ENCODE results near the gene STMN3. TPM values are rescaled to one million over a fixed set of nuclear protein-coding genes. Genes with fewer than 3 reads are reported as not detected.
"Not testable (repeated sequence)": the region's sequence is repeated elsewhere in the genome, so short reads cannot be mapped to it uniquely, and the experiment has no call there.

STMN3 gene
- total and polyA plus RNA-seq, 4 experiments from 2014 or later = 18.9 to 120 (median 70.1) TPM

GRCh38 chr20:63663332-63664066 lies 10.3 kb upstream of the STMN3 start:
- Histone ChIP-seq H3K27me3 (ENCODE audit: insufficient read depth, low read length) (no peaks in the 10 kb centered on the region), H3K9me3 (ENCODE audit: control insufficient read depth in 1 of 2, low read length in 2 of 2) (no peaks in the 10 kb centered on the region), H3K4me3 (ENCODE audit: low read length in 2 of 2) (no peak overlapping the region), H3K36me3 (ENCODE audit: insufficient read depth, low read length) (peaks cover 12% of the 10 kb centered on the region), H3K4me1 (ENCODE audit: insufficient read depth, low read length) (peaks cover 11% of the 10 kb centered on the region), H3K27ac (ENCODE audit: low read depth, low read length) (no peak overlapping the region)
- ChIA-PET POLR2A (ENCODE audit: partially characterized antibody) (no interaction called here), CTCF (ENCODE audit: partially characterized antibody) (no interaction called here)
- intact Hi-C loops (cut with micrococcal nuclease) = no loop called here
- no peak for DNase-seq
- H3K27me3 Mint-ChIP-seq = no peaks in the 10 kb centered on the region
- H3K4me1 Mint-ChIP-seq = peaks cover 4 to 17% (median 7%) of the 10 kb centered on the region in 4 donors
- H3K9me3 Mint-ChIP-seq = no peaks in the 10 kb centered on the region
- no peak overlapping the region for H3K27ac Mint-ChIP-seq
- H3K36me3 Mint-ChIP-seq = peaks cover 12 to 27% of the 10 kb centered on the region in 2 donors
- H3K4me3 Mint-ChIP-seq = no peak overlapping the region

DNA sequence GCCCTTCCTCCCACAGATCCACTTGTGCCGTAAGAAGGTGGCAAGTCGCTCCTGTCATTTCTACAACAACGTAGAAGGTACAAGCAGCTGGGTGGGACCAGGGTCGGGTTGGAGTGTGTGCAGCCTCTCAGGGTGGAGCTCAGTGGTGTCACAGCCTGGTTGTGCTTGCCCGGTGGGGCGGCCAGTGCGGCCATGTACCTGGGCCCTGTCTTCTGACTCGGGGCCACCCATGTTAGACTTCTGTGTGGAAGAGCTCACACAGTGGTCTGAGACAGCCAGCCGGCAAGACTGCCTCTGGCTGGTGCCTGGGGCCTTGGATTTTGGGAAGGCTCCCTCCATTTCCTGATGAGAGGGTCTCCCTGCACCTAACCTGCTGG lies 9.6 kb upstream of the STMN3 start:
- Histone ChIP-seq H3K27me3 (ENCODE audit: insufficient read depth, low read length) (no peaks in the 10 kb centered on the region), H3K4me3 (ENCODE audit: low read length in 2 of 2) (no peak overlapping the region), H3K4me1 (ENCODE audit: insufficient read depth, low read length) (peaks cover 14% of the 10 kb centered on the region), H3K9me3 (ENCODE audit: control insufficient read depth in 1 of 2, low read length in 2 of 2) (no peaks in the 10 kb centered on the region), H3K36me3 (ENCODE audit: insufficient read depth, low read length) (peaks cover 12% of the 10 kb centered on the region), H3K27ac (ENCODE audit: low read depth, low read length) (no peak overlapping the region)
- H3K27me3 Mint-ChIP-seq = no peaks in the 10 kb centered on the region
- H3K4me1 Mint-ChIP-seq = peaks cover 6 to 24% (median 11%) of the 10 kb centered on the region in 4 donors
- intact Hi-C loops (cut with micrococcal nuclease) = no loop called here
- H3K9me3 Mint-ChIP-seq = no peaks in the 10 kb centered on the region
- no peak overlapping the region for H3K27ac Mint-ChIP-seq
- no peak for DNase-seq
- ChIA-PET POLR2A (ENCODE audit: partially characterized antibody) (interaction anchor here (1.3 to 1.4 kb wide), 2 partner anchors 9 to 78 kb away, joined by 3 to 7 read pairs; partner anchors contain the start of gene STMN3), CTCF (ENCODE audit: partially characterized antibody) (no interaction called here)
- H3K36me3 Mint-ChIP-seq = peaks cover 8 to 29% of the 10 kb centered on the region in 2 donors
- no peak overlapping the region for H3K4me3 Mint-ChIP-seq

DNA sequence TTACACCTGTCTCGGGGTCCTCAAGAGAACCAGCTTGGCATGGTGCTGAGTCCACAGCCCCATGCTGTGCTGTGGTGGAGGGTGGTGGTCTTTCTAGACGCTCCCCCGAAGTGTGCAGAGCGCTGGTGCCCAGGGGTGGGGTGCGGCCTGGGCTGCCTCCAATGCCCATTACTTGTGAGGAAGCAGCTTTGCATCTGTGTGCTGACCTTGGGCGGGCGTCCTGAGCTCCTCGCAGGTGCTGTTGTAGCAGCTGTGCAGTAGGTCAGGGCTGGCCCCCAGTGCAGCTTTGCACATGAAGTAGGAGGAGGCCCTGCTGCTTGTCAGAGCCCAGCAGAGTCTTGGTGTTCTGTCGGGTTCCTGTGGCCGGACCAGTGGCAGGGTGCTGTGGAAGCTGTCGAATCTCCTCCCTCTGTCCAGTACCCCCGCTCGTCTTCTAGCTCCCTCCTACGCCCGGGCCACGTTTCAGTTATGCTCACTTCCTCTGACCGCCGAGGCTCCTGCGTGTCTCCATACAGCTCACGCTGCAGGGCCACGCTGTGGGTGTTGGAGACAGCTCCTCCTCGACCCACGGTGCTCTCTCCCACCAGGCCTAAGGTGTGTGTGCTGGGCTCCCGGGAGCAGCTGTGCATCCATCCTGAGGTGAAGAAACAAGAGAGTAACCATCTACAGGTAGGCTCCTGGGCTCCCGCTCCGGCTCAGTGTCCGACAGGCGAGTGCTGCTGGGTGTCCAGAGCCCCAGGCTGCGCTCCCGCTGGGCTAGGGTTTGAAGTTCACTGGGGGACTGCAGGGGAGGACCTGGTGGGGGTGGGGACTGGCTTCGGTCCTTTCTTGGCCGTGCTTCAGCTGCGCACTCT lies 9.0 kb upstream of the STMN3 start:
- H3K4me3 Mint-ChIP-seq = no peak overlapping the region
- no peak for DNase-seq
- H3K36me3 ChIP-seq (ENCODE audit: insufficient read depth, low read length) = peaks cover 7% of the 10 kb centered on the region
- ChIA-PET POLR2A (ENCODE audit: partially characterized antibody) (interaction anchor here (1.2 to 1.4 kb wide), 3 partner anchors 9 to 78 kb away, joined by 3 to 7 read pairs (median 3); partner anchors contain the start of gene STMN3), CTCF (ENCODE audit: partially characterized antibody) (interaction anchor here (1.5 to 1.6 kb wide), 3 partner anchors 20 to 124 kb away, joined by 3 to 5 read pairs (median 4); partner anchors contain the start of gene LIME1)
- H3K27me3 ChIP-seq (ENCODE audit: insufficient read depth, low read length) = no peaks in the 10 kb centered on the region
- H3K27ac ChIP-seq (ENCODE audit: low read depth, low read length) = no peak overlapping the region
- H3K36me3 Mint-ChIP-seq = peaks cover 8 to 27% of the 10 kb centered on the region in 2 donors
- H3K27ac Mint-ChIP-seq = no peak overlapping the region
- peaks cover 6 to 30% (median 12%) of the 10 kb centered on the region in 4 donors for H3K4me1 Mint-ChIP-seq
- peaks cover 20% of the 10 kb centered on the region for H3K4me1 ChIP-seq (ENCODE audit: insufficient read depth, low read length)
- no peaks in the 10 kb centered on the region for H3K27me3 Mint-ChIP-seq
- H3K9me3 Mint-ChIP-seq = no peaks in the 10 kb centered on the region
- intact Hi-C loops (cut with micrococcal nuclease) = no loop called here
- H3K9me3 ChIP-seq (ENCODE audit: control insufficient read depth in 1 of 2, low read length in 2 of 2) = no peaks in the 10 kb centered on the region
- H3K4me3 ChIP-seq (ENCODE audit: low read length in 2 of 2) = no peak overlapping the region

DNA sequence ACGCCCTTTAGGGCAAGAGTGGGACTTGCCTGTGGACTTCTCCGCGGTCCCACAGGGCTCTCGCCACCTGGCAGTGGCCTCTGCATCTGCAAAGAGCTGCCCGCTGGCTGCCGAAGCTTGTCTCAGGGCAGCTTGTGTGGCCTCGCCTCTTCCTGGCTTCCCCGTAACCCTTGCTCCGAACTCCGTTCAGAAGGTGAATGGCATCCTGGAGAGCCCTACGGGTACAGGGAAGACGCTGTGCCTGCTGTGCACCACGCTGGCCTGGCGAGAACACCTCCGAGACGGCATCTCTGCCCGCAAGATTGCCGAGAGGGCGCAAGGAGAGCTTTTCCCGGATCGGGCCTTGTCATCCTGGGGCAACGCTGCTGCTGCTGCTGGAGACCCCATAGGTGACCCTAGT lies 7.9 kb upstream of the STMN3 start:
- ChIA-PET CTCF (ENCODE audit: partially characterized antibody) (interaction anchor here (1.5 to 1.6 kb wide), 3 partner anchors 19 to 123 kb away, joined by 3 to 5 read pairs (median 4); partner anchors contain the start of gene LIME1), POLR2A (ENCODE audit: partially characterized antibody) (interaction anchor here (0.8 to 1.2 kb wide), 2 partner anchors 25 to 75 kb away, joined by 3 read pairs; partner anchors contain the start of gene LIME1)
- Mint-ChIP-seq H3K36me3 (peaks cover 8 to 21% of the 10 kb centered on the region in 2 donors), H3K27ac (no peak overlapping the region), H3K27me3 (no peaks in the 10 kb centered on the region), H3K4me1 (peaks cover 6 to 35% (median 12%) of the 10 kb centered on the region in 4 donors), H3K4me3 (no peak overlapping the region), H3K9me3 (no peaks in the 10 kb centered on the region)
- Histone ChIP-seq H3K27me3 (ENCODE audit: insufficient read depth, low read length) (no peaks in the 10 kb centered on the region), H3K4me1 (ENCODE audit: insufficient read depth, low read length) (peaks cover 21% of the 10 kb centered on the region), H3K27ac (ENCODE audit: low read depth, low read length) (no peak overlapping the region), H3K36me3 (ENCODE audit: insufficient read depth, low read length) (peaks cover 4% of the 10 kb centered on the region), H3K4me3 (ENCODE audit: low read length in 2 of 2) (no peak overlapping the region), H3K9me3 (ENCODE audit: control insufficient read depth in 1 of 2, low read length in 2 of 2) (no peaks in the 10 kb centered on the region)
- DNase-seq = no peak
- intact Hi-C loops (cut with micrococcal nuclease) = no loop called here

DNA sequence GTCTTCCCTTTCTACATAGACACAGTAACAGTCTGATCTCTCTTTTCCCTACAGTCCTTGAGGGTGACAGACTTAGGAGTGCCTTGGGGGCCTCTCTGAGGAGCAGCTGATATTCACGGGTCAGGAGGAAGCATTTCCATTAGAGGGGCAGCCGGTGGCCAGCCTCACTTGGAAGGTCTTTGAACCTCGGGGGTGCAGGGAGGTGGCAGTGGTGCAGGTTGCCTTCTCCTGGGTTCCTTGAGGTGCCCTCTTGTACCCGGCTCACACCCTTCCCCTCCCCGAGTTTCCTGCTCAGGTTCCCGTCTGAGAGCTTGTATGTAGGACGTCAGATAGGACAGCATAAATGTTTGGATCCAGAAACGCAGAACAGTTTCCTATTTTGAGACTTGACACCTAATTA lies 7.4 kb upstream of the STMN3 start:
- no peak overlapping the region for H3K27ac Mint-ChIP-seq
- CTCF ChIA-PET (ENCODE audit: partially characterized antibody) = interaction anchor here (1.5 to 1.6 kb wide), 3 partner anchors 19 to 122 kb away, joined by 3 to 5 read pairs (median 4); partner anchors contain the start of gene LIME1

DNA sequence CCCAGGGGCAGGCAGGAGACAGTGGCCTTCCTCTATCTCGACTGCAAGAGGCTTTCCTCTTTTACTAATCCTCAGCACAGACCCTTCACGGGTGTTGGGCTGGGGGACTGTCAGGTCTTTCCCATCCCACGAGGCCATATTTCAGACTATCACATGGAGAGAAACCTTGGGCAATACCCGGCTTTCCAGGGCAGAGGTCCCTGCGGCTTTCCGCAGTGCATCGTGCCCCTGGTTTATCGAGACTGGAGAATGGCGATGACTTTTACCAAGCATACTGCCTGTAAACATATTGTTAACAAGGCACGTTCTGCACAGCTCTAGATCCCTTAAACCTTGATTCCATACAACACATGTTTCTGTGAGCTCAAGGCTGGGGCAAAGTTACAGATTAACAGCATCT lies 7.0 kb upstream of the STMN3 start:
- H3K9me3 Mint-ChIP-seq; DNase-seq; H3K36me3 ChIP-seq (ENCODE audit: insufficient read depth, low read length); H3K27ac ChIP-seq (ENCODE audit: low read depth, low read length); H3K27me3 ChIP-seq (ENCODE audit: insufficient read depth, low read length); H3K27me3 Mint-ChIP-seq; H3K4me3 ChIP-seq (ENCODE audit: low read length in 2 of 2); intact Hi-C loops (cut with micrococcal nuclease); H3K9me3 ChIP-seq (ENCODE audit: control insufficient read depth in 1 of 2, low read length in 2 of 2): not testable (repeated sequence)
- H3K27ac Mint-ChIP-seq = peak overlapping the region in 1 of 7 donors; percentile 38
- H3K4me1 ChIP-seq (ENCODE audit: insufficient read depth, low read length) = peaks cover 26% of the 10 kb centered on the region
- H3K4me1 Mint-ChIP-seq = peaks cover 6 to 35% (median 12%) of the 10 kb centered on the region in 4 donors
- peaks cover 8 to 17% of the 10 kb centered on the region in 2 donors for H3K36me3 Mint-ChIP-seq
- peak overlapping the region in 7 of 8 donors; percentile 11 to 92 (median 51) for H3K4me3 Mint-ChIP-seq
- CTCF ChIA-PET (ENCODE audit: partially characterized antibody) = interaction anchor here (1.5 kb wide), 1 partner anchor 18 kb away, joined by 5 read pairs; no protein-coding TSS in a partner anchor
- POLR2A ChIA-PET (ENCODE audit: partially characterized antibody) = interaction anchor here (0.8 kb wide), 1 partner anchor 76 kb away, joined by 3 read pairs; the partner anchor contains the start of gene LIME1

More for the DNA sequence above, 7.4 kb upstream of the STMN3 start:
- Mint-ChIP-seq H3K9me3 (no peaks in the 10 kb centered on the region), H3K4me1 (peaks cover 6 to 35% (median 12%) of the 10 kb centered on the region in 4 donors), H3K4me3 (peak overlapping the region in 2 of 8 donors; percentile 17 to 58), H3K27me3 (no peaks in the 10 kb centered on the region), H3K36me3 (peaks cover 8 to 17% of the 10 kb centered on the region in 2 donors)
- Histone ChIP-seq H3K4me1 (ENCODE audit: insufficient read depth, low read length) (peaks cover 21% of the 10 kb centered on the region), H3K27me3 (ENCODE audit: insufficient read depth, low read length) (no peaks in the 10 kb centered on the region), H3K9me3 (ENCODE audit: control insufficient read depth in 1 of 2, low read length in 2 of 2) (no peaks in the 10 kb centered on the region), H3K36me3 (ENCODE audit: insufficient read depth, low read length) (peaks cover 4% of the 10 kb centered on the region), H3K4me3 (ENCODE audit: low read length in 2 of 2) (no peak overlapping the region), H3K27ac (ENCODE audit: low read depth, low read length) (no peak overlapping the region)
- no peak for DNase-seq
- intact Hi-C loops (cut with micrococcal nuclease) = no loop called here
- POLR2A ChIA-PET (ENCODE audit: partially characterized antibody) = interaction anchor here (0.8 kb wide), 1 partner anchor 76 kb away, joined by 3 read pairs; the partner anchor contains the start of gene LIME1

All from CD4-positive, alpha-beta memory T cell (primary cell).